GM21786 (cell line): Measurements from ENCODE around the gene TMEM128.
"Not testable (repeated sequence)": the region's sequence is repeated elsewhere in the genome, so short reads cannot be mapped to it uniquely, and the experiment has no call there.

Source experiments
- ATAC-seq: cut with Tn5 transposase; IDR thresholded peaks from one replicate; pipeline ENCODE4 v1.9.1; 2021; ENCODE audit not compliant: unreplicated experiment

Gene TMEM128

GRCh38 chr4:4256799-4257198, 8.8 kb upstream of the TMEM128 start:
- no peak for ATAC-seq

DNA sequence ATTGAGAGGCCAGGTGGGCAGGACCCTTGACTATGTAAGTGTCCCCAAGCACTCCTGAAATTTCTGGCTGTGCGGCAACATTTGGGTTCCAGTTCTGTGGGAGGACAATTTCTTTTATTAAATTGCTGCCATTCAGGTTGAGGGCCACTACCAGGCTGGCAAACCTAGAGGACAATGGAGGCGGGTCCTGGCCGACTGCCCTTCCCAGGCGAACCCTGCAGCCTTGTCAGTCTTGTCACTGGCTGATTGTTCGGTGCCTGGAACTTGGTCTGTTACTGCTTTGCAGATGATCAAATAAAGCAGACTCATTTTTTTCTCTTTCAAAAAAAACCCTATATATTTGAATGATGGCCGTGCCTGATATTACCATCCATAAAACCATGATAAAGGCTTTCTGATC, 6.6 kb upstream of the TMEM128 start:
- ATAC-seq: no peak

- ATAC-seq: no peak
Observed at GRCh38 chr4:4254199-4254598, 6.2 kb upstream of the TMEM128 start.

DNA sequence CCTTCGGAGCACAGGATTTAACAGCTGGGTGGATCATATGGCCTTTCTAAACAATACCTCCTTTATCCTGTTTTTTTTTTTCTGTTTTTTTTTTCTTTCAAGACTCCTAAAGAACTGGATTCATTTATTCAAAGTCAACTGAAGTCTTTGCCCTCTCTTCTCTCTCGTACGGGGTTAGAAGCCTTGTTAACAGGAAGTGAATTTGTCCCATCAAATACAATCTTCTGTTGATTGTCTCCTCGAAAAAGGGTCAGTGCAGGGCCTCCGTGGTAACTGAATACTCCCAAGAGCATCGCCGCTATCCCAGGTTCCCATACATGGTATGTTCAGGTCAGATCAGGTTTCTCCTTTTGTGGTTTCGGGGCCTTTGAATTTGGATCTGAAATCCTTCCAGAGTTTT, 1.8 kb upstream of the TMEM128 start:
- no peak for ATAC-seq

DNA sequence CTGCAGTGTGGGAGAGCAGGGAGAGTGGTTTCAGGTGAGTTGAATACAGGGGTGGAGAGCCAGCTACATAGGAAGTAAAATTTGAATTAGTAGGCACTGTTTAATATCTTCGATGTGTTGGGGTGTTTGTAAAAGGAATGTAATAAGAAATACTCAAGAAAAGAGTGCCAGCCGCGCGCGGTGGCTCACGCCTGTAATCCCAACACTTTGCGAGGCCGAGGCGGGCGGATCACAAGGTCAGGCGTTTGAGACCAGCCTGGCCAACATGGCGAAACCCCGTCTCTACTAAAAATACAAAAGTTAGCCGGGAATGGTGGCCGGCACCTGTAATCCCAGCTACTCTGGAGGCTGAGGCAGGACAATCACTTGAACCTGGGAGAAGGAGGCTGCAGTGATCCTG, 1.3 kb upstream of the TMEM128 start:
- not testable (repeated sequence) for ATAC-seq

GRCh38 chr4:4248885-4249203, 821 bp upstream of the TMEM128 start:
- ATAC-seq: no peak

GRCh38 chr4:4247696-4248028, 361 bp downstream of the TMEM128 start:
- peak; percentile 22 for ATAC-seq

GRCh38 chr4:4245172-4245571, 2.9 kb downstream of the TMEM128 start:
- no peak for ATAC-seq

DNA sequence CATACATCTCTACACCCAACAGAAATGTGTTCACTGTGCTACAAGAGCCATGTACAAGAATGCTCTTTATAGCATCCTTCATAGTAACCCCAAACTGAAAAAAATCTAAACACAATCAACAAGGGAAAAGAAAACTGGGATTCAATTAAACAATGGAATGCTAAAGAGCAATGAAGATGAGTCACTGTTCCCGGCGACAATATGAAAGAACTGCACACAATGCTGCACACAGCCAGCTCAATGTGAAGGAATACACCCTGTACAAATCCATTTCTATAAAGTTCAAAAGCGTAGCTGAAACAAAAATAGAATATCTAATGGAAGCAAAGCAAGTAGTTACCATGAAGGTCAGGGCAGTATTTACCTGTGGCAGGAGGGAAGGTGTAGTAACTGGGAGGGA, 8.5 kb downstream of the TMEM128 start:
- not testable (repeated sequence) for ATAC-seq

DNA sequence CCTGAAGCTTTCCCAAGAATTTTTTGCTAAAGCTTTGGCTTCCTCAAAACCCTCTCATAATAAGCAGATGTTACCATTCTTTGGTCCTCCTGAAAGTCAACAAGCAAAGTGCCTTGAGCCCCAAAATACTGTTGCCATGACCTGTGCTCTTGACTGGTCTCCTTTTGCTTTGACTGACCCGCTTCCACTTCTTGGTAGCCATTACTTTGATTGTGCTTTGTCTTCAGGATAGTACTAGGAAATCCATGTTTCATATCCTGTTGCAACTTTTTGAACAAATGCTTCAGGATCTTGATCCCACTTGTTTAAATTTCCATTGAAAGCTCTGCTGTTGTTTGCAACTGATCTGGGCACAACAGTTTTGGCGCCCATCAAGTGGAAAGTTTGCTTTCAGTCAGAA, 14.4 kb downstream of the TMEM128 start:
- ATAC-seq: no peak

DNA sequence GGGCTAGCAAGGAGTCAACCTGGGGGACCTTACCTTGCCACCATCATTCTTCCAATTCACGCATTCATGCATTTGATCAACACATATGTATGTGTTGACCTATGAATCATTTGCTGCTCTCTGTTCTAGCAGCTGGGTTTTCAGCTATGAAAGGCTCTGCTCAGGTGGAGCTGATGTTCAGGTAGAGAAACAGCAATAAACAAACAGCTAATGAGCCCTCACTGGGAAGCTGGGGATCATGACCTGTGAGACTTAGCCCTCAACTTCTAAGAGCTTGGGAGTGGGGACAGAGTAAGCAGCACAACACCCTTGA, 19.7 kb downstream of the TMEM128 start:
- no peak for ATAC-seq

DNA sequence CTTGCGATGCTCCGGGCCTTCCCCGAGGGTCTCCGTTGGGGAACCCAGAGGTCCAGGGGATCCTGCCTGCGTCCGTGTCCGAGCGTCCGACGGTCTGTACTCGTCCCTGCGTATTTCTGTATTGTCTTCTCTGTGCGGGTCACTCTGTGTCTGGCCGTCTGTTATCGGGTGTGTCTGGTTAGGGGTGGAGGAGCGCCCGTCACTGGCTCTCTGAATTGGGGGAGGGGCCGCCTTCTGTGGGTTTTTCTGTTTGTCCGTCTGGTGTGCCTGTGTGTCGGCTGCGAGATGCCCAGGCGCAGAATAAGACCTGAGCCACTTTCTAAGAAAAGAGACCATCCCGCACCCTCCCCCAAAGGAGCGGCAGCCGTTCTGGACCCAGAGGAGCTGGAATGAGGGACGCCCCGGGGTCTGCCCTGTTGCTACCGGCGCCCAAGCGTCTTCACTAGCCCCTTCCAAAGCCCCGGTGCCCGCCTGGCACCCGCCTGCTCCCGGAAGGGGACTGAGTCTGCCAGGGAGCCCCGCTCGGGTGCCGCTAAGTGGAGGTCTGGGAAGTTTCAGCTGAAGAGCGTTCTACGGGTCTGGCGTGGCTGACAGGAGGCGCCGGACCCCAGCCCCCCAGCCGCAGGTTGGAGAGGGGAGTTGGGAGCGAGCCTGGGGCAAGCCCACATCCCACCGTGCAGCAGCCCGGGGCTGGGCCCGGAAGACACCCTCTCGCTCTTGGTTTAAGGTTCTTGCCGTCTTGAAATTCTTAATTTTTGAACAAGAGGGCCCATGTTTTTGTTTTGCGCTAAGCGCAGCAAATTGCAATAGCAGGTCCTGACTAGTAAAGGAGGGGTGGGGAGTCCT, 20.3 kb downstream of the TMEM128 start:
- no peak for ATAC-seq

DNA sequence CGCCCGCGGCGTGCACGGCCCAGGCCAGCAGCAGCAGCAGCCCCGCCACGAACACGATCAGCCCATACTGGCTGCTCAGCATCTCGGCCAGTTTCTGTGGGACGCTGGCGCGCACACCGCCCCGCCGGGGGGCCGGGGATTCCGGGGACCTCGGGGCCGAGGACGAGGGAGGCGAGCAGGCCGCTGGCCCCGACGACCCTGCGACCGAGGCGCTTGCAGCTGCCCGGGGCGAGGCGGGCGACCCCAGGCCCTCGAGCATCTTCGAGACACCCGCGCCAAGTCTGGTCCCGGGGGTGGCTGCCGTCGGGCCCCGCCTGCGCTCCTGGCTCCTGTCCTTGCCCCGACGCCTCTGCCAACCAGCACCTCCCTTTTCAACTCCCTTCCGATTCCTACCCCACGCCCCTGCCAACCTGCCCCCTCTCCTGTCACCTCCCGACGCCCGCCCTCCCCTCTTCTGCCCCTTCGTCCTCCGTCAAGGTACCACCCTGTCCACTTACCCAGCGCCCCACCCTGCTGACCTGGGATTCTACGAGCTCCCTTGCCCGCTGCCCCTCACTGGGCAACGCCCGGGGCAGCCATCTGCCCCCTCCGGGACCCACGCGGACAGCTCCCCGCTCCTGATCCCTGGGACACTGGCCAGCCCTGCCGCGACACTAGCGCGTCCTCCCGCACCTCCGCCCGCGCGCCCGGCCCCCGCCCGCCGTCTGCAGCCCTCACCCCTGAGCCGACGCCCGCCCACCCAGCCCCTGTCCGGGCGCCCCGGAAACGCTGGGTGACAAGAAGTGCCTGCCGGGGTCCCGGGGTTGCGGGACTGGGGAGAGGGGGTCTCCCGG, 21.2 kb downstream of the TMEM128 start, which contains the start of gene OTOP1:
Gene OTOP1, minus strand, starts transcription at position 324 of the 833 bp plus-strand sequence. Its CDS starts 65 bp downstream, at position 259.
- no peak for ATAC-seq

- no peak for ATAC-seq
Observed at GRCh38 chr4:4225915-4226605, 22.0 kb downstream of the TMEM128 start.

DNA sequence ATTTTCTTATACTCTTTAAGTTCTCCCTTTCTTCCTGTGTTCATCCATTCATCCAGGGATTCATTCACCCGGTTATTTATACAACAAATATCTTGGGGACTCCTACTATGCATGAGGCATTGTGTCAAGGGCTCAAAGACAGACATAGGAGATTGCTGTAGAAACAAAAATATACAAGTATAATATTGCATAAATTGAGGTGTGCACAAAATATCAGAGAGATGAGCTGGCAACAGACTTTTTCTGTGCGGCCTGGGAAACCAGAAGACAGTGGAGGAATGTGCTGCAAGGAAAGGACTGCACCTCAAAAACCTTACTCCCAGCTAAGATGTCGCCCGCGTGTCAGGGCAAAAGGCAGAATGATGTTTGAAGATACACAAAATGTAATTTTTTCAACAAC, 30.9 kb downstream of the TMEM128 start:
- no peak for ATAC-seq

GRCh38 chr4:4216648-4217047, 31.4 kb downstream of the TMEM128 start:
- no peak for ATAC-seq

DNA sequence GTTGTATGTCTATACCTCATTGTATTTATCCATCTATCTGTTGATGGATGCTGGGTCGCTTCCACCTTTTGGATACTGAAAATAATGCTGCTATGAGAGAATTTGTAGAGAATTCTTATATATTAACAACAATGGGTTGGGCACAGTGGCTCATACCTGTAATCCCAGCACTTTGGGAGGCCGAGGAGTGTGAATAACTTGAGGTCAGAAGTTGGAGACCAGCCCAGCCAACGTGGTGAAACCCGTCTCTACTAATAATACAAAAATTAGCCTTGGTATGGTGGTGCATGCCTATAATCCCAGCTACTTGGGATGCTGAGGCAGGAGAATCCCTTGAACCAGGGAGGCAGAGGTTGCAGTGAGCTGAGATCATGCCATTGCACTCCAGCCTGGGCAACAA, 34.3 kb downstream of the TMEM128 start:
- not testable (repeated sequence) for ATAC-seq

GRCh38 chr4:4206204-4206603, 41.8 kb downstream of the TMEM128 start:
- no peak for ATAC-seq

DNA sequence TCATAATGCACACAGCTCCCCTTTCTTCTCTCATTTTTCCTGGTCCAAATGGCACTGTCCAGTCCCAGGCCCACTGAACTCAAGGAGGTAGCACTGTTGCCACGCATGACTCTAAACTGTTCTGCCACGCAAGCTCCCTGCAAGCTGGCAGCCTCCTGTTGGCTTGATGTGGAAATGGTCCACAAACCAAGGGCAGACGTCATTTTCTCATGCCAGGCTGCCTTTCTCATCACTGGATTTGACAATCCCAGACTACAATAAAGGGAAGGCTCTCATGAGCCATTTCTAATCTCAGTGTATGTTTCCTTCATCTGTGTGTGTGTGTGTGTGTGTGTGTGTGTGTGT, 43.6 kb downstream of the TMEM128 start:
- ATAC-seq: no peak

DNA sequence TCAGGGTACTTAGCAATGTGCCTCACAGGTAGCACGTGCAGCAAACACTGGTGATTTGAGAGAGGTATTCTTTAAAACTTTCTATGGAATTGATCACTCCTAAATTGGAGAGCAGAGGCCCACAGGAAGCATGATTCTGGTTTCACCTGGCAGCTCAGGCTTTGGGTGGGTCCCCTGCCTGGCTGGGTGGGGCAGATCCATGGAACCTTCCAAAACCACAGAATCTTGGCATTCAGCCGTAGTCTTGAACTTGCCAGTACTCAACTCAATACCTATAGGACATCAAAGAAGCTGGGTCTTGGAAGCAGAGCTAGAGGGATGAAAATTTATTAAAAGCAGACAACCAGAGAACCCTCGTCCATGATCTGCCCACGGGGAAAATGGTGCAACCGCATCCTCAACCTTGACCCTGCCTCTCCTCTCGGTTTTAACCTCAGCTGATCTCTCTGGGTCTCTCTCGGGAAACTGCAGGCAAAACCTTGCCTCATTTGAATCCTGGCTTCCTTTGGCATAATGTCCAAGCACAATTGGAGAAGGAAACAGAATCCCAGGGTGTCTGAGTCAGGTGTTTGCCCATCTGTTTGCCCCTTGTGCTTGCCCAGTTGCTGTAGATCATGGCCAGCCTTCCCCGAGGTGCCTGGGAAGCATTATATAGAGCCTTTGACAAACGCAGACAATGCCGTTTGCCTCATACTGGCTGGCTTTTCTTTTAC, 44.2 kb downstream of the TMEM128 start:
- ATAC-seq: no peak

DNA sequence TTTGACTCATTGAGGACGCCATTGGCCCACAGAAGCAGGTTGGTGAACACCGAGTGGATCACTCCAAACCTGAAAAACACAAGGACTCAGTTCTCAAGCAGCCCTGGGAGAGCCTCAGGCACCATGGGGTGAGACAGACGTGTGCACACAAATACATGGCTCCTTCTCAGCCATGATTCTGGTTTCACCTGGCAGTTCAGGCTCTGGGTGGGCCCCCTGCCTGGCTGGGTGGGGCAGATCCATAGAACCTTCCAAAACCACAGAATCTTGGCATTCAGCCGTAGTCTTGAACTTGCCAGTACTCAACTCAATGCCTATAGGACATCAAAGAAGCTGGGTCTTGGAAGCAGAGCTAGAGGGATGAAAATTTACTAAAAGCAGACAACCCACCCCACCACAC, 45.5 kb downstream of the TMEM128 start:
- no peak for ATAC-seq
